IPS-11a (cell line): ENCODE results near the gene PGP.

Experiments used
- H3K4me3 ChIP-seq: one replicate; pipeline ENCODE4 v1.5.1; 2013; ENCODE audit warnings: low read depth, low read length, control low read depth

Gene PGP

DNA sequence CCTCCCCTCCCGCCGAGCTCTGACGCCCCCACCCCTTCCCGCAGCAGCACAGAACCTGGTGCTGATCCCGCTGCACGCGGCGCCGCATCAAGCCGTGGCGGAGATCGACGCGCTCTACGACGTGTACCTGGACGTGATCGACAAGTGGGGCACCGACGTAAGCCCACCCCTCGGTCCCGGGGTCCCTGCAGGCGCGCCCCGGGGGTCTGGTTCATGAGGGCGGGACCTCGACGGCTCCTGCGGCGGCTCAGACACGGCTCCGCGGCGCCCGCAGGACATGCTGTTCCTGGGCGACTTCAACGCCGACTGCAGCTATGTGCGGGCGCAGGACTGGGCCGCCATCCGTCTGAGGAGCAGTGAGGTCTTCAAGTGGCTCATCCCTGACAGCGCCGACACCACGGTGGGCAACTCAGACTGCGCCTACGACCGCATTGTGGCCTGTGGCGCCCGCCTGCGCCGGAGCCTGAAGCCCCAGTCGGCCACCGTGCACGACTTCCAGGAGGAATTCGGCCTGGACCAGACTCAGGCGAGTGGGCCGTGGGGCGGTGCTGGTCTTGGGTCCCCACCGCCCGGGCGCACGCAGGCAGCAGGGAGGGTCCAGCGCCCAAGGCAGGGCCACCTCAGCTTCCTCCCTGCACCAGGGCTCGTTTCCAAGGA lies 23.0 kb upstream of the PGP start:
- H3K4me3 ChIP-seq = no peak overlapping the region

DNA sequence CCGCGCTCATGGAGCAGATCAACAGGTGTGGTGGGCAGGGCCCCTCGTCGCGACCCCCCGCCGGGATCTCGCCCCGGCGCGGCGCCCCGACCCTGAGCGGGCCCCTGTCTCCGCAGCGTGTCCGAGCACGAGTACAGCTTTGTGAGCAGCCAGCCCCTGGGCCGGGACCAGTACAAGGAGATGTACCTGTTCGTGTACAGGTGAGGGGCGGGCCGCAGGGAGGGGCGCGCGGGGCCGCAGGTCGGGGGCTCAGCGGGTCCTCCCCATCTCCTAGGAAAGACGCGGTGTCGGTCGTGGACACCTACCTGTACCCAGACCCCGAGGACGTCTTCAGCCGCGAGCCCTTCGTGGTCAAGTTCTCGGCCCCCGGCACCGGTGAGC lies 22.5 kb upstream of the PGP start:
- H3K4me3 ChIP-seq = peak overlapping the region; percentile 13

DNA sequence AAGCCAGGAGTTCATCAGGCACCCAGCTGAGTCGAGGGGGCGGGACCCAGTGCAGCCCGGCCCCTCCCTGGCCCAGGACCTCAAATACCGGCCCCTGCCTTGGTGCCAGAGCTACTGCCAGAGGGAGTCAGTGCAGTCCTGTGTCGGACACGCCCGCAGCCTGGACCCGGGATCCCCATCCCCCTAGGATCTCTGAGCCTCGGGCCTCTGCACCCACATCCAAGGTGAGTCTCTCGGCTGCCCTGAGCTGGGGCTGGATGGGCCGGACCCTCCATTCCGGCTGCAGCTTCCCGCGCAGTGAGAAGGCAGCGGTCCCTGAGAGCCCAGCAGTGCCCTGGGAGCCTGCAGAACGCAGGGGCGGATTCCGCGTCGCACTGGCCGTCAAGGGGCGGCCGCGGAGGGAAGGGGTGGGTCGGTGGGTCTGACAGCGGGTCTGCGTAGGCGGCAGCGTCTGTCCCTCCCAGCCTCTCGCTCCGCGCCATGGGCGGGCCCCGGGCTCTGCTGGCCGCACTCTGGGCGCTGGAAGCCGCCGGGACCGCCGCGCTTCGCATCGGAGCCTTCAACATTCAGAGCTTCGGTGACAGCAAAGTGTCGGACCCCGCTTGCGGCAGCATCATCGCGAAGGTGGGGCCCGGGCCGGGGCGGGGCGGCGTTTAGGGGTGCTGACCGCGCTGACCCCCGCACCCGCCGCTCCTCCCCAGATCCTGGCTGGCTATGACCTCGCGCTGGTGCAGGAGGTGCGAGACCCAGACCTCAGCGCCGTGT lies 21.9 kb upstream of the PGP start, which contains the start of gene DNASE1L2:
DNASE1L2 (plus strand) TSS at position 108 of the 765 bp plus-strand sequence; CDS start at position 481, 373 bp downstream.
- H3K4me3 ChIP-seq = peak within 1 kb of the TSS; percentile 13

DNA sequence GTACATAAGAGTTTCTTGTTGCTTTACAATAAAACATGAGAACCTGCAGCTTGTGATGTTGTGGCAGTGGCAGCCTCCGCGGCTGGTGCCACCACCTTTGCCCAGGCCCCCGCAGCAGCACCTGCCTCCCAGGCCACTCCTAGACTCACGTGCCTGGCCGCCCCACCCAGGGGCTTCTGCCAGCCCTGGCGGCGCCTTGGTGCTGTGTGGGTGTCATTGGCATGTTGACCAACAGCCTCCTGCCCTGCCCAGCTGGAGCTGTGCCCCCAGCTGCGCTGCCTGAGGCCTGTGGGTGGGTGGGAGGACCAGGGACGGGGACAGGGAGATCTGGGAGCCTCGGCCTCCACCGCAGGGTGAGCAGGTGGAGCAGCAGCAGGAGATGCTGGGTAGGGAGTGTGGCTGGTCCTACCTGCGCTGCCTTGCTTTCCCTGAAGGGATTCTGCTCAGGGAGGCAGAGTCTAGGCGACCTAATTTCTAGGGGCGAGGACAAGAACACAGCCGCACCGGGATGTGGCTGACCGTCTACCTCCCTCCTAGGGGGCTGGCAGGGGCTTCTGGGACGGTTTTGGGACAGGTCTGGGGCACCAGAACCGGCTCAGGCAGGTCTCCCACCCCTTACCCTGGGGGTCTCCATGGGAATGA lies 21.2 kb upstream of the PGP start:
- H3K4me3 ChIP-seq = no peak overlapping the region

DNA sequence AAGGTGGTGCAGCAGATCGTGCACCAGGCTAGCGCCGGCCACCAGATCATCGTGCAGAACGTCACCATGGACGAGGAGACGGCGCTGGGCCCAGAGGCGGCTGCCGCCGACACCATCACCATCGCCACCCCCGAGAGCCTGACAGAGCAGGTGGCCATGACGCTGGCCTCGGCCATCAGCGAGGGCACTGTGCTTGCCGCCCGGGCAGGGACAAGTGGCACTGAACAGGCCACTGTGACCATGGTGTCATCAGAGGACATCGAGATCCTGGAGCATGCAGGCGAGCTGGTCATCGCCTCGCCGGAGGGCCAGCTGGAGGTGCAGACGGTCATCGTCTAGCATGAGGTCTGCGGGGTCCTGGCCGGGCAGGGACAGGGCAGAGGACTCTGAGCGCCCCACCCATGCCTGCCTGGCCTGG lies 20.6 kb upstream of the PGP start:
- H3K4me3 ChIP-seq = no peak overlapping the region

DNA sequence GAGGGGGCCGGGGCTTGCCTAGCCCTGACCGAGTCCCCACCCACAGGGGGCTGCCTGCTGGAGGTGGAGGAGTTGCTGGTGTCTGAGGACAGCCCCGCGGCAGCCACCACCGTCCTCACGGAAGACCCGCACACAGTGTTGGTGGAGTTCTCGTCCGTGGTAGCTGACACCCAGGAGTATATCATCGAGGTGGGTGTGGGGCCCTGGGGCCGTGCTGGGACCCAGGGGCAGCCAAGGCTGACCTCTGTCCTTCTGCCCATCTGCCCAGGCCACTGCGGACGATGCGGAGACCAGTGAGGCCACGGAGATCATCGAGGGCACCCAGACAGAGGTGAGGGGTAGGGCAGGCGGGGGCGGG lies 20.2 kb upstream of the PGP start:
- H3K4me3 ChIP-seq = no peak overlapping the region

DNA sequence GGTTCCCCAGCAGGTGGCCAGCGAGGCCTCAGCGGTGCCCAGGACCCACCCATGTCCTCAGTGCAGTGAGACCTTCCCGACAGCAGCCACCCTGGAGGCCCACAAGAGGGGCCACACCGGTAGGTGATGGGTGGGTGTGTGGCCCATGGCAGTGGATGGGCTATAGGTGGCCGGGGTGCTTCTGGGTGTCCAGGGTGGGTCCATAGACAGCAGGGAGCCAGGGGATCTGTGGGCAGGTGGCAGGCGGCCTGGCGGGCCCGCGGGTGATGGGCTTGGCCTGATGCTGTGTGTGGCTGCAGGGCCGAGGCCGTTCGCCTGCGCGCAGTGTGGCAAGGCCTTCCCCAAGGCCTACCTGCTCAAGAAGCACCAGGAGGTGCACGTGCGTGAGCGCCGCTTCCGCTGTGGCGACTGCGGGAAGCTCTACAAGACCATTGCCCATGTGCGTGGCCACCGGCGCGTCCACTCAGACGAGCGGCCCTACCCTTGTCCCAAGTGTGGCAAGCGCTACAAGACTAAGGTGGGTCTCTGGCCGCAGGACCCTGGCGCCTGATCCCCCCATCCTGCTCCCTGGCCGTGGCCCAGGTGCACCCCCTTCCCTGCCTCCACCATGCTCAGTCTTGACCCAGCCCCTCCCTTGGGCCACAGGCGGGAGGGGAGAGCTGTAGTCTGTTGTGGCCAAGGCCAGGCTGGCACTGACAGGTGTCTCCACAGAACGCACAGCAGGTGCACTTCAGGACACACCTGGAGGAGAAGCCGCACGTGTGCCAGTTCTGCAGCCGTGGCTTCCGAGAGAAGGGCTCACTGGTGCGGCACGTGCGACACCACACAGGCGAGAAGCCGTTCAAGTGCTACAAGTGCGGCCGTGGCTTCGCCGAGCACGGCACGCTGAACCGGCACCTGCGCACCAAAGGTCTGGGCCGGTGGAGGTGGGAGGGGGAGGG lies 19.5 kb upstream of the PGP start:
- no peak overlapping the region for H3K4me3 ChIP-seq

DNA sequence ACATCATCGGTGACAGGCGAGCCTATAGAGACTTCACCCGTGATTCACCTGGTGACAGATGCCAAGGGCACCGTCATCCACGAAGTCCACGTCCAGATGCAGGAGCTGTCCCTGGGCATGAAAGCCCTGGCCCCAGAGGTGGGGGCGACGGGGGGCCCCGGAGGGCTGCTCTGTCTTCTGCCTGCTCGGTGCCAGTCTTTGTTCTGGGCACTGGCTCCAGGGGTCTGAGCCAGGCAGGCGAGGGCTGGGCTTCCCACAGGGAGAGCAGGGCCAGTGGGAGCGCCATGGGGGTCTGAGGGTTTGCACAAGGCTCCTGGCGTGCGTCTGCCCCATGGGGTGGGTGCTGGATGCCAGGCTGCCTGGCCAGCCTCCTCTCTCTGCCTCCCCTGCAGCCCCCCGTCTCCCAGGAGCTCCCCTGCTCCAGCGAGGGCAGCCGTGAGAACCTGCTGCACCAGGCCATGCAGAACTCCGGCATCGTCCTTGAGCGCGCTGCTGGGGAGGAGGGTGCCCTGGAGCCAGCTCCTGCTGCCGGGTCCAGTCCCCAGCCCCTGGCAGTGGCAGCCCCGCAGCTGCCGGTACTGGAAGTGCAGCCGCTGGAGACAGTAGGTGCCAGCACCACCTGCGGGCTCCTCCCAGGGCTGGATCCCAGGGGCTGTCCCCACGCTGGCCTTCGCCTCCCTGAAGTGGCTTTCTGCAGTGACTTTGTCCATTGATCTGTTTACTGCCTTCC lies 18.6 kb upstream of the PGP start:
- no peak overlapping the region for H3K4me3 ChIP-seq

DNA sequence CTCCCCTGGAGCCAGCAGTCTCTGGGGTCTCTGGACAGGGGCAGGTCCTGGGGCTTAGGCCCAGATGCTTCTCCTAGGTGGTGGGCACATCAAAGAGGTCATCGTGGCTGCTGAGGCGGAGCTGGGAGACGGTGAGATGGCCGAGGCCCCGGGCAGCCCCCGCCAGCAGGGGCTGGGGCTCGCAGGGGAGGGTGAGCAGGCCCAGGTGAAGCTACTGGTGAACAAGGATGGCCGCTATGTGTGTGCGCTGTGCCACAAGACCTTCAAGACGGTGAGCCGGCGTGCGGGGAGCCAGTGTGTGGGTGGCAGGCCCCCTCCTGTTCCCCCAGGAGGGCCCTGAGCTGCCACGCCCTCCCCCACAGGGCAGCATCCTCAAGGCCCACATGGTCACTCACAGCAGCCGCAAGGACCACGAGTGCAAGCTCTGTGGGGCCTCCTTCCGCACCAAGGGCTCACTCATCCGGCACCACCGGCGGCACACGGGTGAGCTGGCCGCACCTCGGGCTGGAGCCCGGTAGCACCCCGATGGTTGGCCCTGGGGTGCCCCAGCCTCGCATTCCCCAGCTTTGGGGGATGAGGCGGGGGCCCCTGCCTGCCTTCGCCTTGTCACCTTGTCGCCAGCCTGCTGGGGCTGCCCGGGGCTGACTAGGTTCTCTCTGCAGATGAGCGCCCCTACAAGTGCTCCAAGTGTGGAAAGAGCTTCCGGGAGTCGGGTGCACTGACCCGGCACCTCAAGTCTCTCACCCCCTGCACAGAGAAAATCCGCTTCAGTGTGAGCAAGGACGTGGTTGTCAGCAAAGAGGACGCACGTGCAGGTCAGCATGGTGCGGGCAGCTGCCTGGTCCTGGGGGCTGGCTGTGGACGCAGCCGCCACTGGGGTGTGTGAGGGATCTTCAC lies 17.7 kb upstream of the PGP start:
- H3K4me3 ChIP-seq = no peak overlapping the region

DNA sequence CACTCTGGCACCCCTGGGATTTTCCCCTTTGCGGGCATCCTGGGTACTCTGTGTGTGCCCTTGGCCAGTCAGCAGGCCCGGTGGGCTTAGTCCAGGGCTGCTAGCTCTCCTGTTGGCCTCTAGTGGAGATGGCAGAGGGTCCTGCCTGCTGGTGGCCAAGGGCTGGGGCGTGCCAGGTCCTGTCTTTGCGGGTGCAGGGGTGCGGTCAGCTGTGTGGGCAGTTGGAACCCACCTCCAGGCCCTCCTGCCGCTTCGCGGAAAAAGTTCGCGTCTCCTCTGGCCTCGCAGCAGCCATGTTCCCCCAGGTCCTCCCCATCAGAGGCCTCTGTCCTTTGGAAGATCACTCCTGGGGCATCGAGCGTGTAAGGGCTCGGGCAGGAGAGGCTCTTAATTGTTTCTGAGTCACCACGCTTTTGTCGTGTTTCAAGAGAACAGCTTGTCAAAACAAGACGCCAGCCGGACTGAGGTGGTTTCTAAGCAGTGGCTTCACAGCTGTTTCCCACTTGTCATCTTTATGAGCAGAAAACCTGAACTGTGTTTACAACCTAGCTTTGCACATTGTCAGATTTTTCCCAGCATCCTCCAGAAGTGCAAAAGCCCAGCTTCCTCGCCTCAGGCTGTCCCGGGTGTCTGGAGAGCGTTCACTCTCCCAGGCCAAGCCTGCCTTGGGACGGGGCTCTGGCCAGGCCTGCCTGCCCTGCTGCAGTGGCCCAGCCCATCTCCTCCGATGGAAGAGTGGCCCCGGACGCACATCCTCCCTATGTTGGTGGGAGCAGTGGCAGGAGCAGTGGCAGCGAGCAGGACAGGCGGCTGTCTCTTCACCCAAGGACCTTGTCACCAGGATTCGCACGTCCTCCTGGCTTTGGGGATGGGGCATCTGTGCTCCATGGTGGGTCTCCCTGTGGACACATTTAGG lies 16.6 kb upstream of the PGP start:
- H3K4me3 ChIP-seq = no peak overlapping the region

DNA sequence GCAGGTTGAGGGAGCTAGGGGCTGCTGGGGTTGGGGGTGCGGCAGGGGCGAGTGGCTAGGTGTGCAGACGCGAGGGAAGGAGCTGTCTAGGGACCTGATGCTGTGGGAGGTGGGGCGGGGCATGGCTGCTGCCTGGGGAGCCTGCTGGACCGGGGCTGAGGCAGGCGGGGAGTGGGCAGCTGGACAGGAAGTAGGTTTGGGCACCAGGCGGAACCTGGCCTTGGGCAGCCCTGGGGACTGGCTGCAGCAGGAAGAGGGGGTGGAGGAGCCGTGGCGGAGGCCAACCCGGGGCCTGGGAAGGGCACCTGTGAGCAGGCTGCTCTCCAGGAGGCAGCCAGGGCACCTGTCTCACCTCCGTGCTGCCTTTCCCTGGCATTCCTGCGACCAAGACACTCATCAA lies 15.7 kb upstream of the PGP start:
- no peak overlapping the region for H3K4me3 ChIP-seq

DNA sequence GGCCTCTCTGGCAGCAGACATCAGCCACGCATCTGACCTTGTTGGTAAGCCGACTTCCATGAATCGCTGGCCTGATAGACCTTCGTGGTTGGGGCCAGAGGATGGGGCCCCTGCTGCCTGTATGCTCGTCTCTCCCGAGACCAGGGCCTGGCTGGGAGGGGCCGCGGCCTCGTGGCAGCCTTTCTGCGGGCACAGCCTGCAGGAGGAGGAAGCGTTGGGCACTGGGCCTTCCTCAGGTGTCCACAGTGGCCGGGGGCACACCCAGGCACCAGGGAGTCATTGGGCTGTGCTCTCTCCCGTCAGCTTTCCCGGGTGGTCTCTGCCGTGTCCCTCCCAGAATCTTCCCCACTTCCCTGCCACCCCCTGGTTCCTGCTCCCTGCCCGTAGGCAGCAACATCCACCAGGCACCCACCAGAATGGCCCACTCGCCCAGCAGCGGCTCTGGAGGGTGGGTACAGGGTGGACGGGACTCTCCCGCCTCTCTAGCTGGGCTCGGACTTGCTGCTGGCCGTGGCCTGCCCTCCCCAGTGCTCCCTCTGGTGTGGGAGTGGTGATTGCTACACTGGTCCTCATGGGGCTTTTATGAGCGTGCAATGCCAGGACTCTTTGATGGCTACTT lies 15.1 kb upstream of the PGP start:
- no peak overlapping the region for H3K4me3 ChIP-seq

DNA sequence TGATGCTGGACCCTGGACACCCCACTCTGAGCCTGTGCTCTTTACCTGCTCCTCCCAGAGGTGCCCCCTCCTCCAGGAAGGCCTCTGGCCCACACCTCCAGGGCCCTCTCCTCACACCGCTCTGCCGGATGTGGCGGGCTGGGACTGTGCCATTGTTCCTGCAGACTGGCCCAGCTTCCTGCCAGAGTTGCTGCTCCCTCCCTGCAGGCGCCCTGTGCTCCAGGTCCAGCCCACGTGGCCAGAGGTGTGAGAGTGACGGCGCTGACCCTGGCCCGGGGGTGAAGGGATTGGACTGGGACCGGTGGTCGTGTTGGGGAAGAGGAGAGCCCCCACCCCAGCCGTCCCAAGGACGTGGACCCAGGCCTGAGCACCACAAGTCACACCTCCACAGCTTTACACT lies 14.5 kb upstream of the PGP start:
- H3K4me3 ChIP-seq = no peak overlapping the region

DNA sequence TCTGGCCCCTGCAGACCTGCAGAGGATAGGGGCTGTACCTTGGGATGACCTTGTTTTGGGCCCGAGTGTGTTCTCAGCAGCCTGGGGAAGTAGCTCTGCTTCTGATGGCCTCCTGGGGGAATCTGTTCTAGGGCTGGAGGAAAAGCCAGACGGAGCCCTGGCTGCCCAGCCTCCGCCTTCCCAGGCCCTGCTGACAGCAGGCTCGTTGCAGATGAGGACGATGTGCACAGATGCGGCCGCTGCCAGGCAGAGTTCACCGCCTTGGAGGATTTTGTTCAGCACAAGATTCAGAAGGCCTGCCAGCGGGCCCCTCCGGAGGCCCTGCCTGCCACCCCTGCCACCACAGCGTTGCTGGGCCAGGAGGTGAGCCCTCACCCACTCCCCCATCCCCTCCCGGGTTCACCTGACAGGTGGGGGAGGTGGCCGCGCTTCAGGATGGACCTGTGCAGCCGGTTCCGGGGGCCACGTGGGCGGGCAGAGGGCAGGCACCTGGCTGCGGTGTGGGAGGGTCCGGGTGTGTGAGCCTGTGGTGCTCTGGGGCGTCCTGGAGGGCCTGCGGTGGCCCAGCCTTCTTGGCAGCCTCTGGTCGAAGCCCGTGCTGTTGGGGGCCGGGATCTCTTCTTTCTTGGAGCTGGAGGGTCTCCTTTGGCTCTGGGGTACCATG lies 13.7 kb upstream of the PGP start:
- no peak overlapping the region for H3K4me3 ChIP-seq

DNA sequence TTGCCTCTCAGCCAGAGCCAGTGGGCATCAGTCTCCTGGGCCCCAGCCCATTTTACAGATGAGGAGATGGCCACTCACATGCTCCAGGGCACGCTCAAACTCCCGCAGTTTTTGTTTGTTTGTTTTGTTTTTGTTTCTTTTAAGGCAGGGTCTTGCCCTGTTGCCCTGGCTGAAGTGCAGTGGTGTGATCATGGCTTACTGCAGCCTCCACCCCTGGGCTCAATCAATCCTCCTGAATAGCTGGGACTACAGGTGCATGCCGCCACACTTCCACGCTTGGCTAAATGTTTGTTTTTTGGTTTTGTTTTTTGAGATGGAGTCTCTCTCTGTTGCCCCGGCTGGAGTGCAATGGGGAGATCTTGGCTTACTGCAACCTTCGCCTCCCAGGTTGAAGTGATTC lies 12.3 kb upstream of the PGP start:
- no peak overlapping the region for H3K4me3 ChIP-seq

DNA sequence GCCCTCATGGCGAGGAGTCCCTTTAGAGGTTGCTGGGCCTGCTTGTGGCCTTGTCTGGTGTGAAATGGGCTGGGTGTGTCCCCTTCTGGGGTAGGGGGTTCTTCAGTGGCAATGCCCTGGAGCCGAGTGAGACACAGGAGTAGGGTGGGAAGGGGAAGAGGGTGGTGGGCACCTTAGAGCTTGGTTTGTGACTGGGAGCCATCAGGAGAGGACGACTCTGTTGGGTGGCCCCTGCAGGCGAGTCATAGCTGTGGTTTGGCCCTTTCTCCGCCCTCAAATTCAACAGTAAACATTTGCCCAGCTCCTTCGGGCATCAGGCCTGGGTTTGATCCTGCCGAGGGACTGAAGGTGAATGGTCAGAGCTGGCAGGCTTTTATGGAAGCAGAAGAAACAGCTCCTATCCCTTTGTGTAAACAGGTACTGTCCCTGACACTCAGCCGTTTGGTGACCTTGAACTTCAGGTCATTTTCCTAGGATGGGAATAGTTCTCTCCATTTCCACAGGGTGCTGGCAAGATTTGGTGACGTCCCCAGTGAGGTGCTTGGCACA lies 11.7 kb upstream of the PGP start:
- no peak overlapping the region for H3K4me3 ChIP-seq

DNA sequence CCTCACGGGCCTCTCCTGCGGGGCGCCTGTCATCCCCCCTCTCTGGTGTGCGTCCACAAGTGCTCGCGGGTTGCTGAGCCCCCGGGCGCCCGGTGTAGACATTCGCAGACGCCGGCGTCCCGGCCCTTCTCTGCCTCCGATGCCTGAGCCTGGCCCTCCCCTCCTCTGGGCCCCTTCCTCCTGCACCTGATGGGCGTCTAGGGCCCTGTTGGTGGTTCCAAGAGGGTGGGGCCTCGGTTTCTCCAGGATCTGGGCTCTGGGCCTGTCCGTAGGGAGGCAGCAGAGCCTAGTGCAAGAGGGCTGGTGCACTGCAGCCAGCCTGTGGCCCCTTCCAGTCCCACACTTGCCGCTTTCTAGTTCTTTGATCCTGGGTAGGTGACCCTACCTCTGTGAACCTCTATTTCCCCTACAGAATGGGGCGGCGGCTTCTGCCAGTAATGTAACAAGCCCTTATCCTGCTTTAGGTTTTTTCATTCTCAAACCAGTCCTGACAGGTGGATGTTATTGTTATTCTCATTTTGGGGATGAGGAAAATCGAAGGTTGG lies 9.4 kb upstream of the PGP start:
- H3K4me3 ChIP-seq = peak overlapping the region; percentile 82
